Hepatocyte (in vitro differentiated cells): ENCODE results near the gene GSC. TPM values are rescaled to one million over a fixed set of nuclear protein-coding genes. Genes with fewer than 3 reads are reported as not detected.
"Not testable (repeated sequence)": the region's sequence is repeated elsewhere in the genome, so short reads cannot be mapped to it uniquely, and the experiment has no call there.

Source experiments
- DNase-seq: peaks from one replicate; pipeline ENCODE4 v3.0.0-alpha.2; 2016; ENCODE audit warnings: low spot score
- H2AFZ ChIP-seq: fragments of 200-600 bp; sonication (generic); 2 replicates; pipeline ENCODE4 v1.6.0; 2016; ENCODE audit warnings: antibody characterized with exemption, mild to moderate bottlenecking
- H3K27ac ChIP-seq: fragments of 200-600 bp; sonication (generic); 2 replicates; pipeline ENCODE4 v1.5.1; 2016; ENCODE audit warnings: mild to moderate bottlenecking
- H3K27me3 ChIP-seq: fragments of 200-600 bp; sonication (generic); 2 replicates; pipeline ENCODE4 v1.6.1; 2016
- H3K36me3 ChIP-seq: fragments of 200-600 bp; sonication (generic); replicated peaks from 2 replicates; pipeline ENCODE4 v1.5.1; 2016; ENCODE audit warnings: low read depth; ENCODE audit not compliant: insufficient read depth
- H3K4me1 ChIP-seq: fragments of 200-600 bp; sonication (generic); 2 replicates; pipeline ENCODE4 v1.5.1; 2016; ENCODE audit warnings: mild to moderate bottlenecking, moderate library complexity; ENCODE audit not compliant: insufficient read depth
- H3K4me2 ChIP-seq: fragments of 200-600 bp; sonication (generic); 2 replicates; pipeline ENCODE4 v1.6.0; 2016
- H3K4me3 ChIP-seq: fragments of 200-600 bp; sonication (generic); 2 replicates; pipeline ENCODE4 v1.5.1; 2016; ENCODE audit warnings: mild to moderate bottlenecking
- H3K79me2 ChIP-seq: fragments of 200-600 bp; sonication (generic); 2 replicates; pipeline ENCODE4 v1.6.0; 2017; ENCODE audit warnings: mild to moderate bottlenecking
- H3K9me2 ChIP-seq: fragments of 200-600 bp; sonication (generic); replicated peaks from 2 replicates; pipeline ENCODE4 v1.6.0; 2017; ENCODE audit warnings: mild to moderate bottlenecking; ENCODE audit not compliant: insufficient read depth
- H3K9me3 ChIP-seq: fragments of 200-600 bp; sonication (generic); 2 replicates; pipeline ENCODE4 v1.5.1; 2016; ENCODE audit warnings: low read depth, mild to moderate bottlenecking
- H4K20me1 ChIP-seq: fragments of 200-600 bp; sonication (generic); 2 replicates; pipeline ENCODE4 v1.6.0; 2016; ENCODE audit warnings: mild to moderate bottlenecking; ENCODE audit not compliant: insufficient read depth, poor library complexity, severe bottlenecking
- EZH2 ChIP-seq: fragments of 200-600 bp; sonication (generic); IDR thresholded peaks from 2 replicates; pipeline ENCODE4 v1.6.1; 2016; ENCODE audit warnings: antibody characterized with exemption, mild to moderate bottlenecking, borderline replicate concordance
- EZH2phosphoT487 ChIP-seq: fragments of 200-600 bp; sonication (generic); IDR thresholded peaks from one replicate; pipeline ENCODE4 v1.6.1; 2018; ENCODE audit warnings: antibody characterized with exemption, mild to moderate bottlenecking, low read depth, moderate library complexity; ENCODE audit not compliant: unreplicated experiment, severe bottlenecking
- WGBS: methylation state at CpG from one replicate; pipeline ENCODE4 v1.1.6; 2016; ENCODE audit warnings: low lambda C conversion rate; ENCODE audit errors: missing lambda C conversion rate; 5-methylcytosine and 5-hydroxymethylcytosine counted together
- polyA plus RNA-seq: library from polyadenylated mRNA; unstranded; fragments of >200 nt; fragmentation: Nextera tagmentation; extraction: Ambion mirVana; gene quantifications from 2 replicates; pipeline ENCODE4 v1.2.1, GENCODE V29; 2016
- total RNA-seq: library from RNA; depleted of rRNA; stranded (reverse); fragments of >200 nt; gene quantifications from 2 replicates; pipeline ENCODE4 v1.2.3, GENCODE V29; 2014
- TF ChIP-seq, protein P1 (sequence below): fragments of 200-600 bp; sonication (generic); IDR thresholded peaks from 2 replicates; pipeline ENCODE4 v1.5.1; 2016; ENCODE audit warnings: antibody characterized with exemption, mild to moderate bottlenecking; ENCODE audit not compliant: poor library complexity

The GSC gene
- total and polyA plus RNA-seq, 2 experiments from 2014 or later = 0.17 to 0.30 TPM

- H2AFZ ChIP-seq = no peak overlapping the region
- peaks cover 7% of the 10 kb centered on the region for H3K4me1 ChIP-seq
- H3K36me3 ChIP-seq = no peaks in the 10 kb centered on the region
- no peaks in the 10 kb centered on the region for H3K9me3 ChIP-seq
- peak overlapping the region; percentile 59 for H3K27ac ChIP-seq
- H3K9me2 ChIP-seq = no peaks in the 10 kb centered on the region
- WGBS = 23% methylated on average over 5 of the region's 5 CpGs
- DNase-seq = peak; percentile 26
- H3K4me3 ChIP-seq = no peak overlapping the region
- no peak overlapping the region for H3K4me2 ChIP-seq
- H3K27me3 ChIP-seq = peaks cover 5% of the 10 kb centered on the region
- no peaks in the 10 kb centered on the region for H3K79me2 ChIP-seq
- H4K20me1 ChIP-seq = no peaks in the 10 kb centered on the region
- TF ChIP-seq, protein P1, sequence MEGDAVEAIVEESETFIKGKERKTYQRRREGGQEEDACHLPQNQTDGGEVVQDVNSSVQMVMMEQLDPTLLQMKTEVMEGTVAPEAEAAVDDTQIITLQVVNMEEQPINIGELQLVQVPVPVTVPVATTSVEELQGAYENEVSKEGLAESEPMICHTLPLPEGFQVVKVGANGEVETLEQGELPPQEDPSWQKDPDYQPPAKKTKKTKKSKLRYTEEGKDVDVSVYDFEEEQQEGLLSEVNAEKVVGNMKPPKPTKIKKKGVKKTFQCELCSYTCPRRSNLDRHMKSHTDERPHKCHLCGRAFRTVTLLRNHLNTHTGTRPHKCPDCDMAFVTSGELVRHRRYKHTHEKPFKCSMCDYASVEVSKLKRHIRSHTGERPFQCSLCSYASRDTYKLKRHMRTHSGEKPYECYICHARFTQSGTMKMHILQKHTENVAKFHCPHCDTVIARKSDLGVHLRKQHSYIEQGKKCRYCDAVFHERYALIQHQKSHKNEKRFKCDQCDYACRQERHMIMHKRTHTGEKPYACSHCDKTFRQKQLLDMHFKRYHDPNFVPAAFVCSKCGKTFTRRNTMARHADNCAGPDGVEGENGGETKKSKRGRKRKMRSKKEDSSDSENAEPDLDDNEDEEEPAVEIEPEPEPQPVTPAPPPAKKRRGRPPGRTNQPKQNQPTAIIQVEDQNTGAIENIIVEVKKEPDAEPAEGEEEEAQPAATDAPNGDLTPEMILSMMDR = no peak
- TF ChIP-seq EZH2 (no peak), EZH2phosphoT487 (no peak)
Observed at GRCh38 chr14:94805680-94806288, 35.9 kb upstream of the GSC start.

GRCh38 chr14:94801225-94801624 is 31.3 kb upstream of the GSC start:
- H3K9me2 ChIP-seq = no peaks in the 10 kb centered on the region
- H3K27me3 ChIP-seq = no peaks in the 10 kb centered on the region
- no peaks in the 10 kb centered on the region for H4K20me1 ChIP-seq
- WGBS = 93% methylated on average over 8 of the region's 8 CpGs
- H3K9me3 ChIP-seq = no peaks in the 10 kb centered on the region
- H3K36me3 ChIP-seq = no peaks in the 10 kb centered on the region
- no peak overlapping the region for H3K4me2 ChIP-seq
- no peak overlapping the region for H2AFZ ChIP-seq
- peaks cover 3% of the 10 kb centered on the region for H3K4me1 ChIP-seq
- TF ChIP-seq EZH2 (no peak), EZH2phosphoT487 (no peak)
- TF ChIP-seq, protein P1 = no peak
- no peak for DNase-seq
- H3K27ac ChIP-seq = no peak overlapping the region
- no peaks in the 10 kb centered on the region for H3K79me2 ChIP-seq
- no peak overlapping the region for H3K4me3 ChIP-seq

DNA sequence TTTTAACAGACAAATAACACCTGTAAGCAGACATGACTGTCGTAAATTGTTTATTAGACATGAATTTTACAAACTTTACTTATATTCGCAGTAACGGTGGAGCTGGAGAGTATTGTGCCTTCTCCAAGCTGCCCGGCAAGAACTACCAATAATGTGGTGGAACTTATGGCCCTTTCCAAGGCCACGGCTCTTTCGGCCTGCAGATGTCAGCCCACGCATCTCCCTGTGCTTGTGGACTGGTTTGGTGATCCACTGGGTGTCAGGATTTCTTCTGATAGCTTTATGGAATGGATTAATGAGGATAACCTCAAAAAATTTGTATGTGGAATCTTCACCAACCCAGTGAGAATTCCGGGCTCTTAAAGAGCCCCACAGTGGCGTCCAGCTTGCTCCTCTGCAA is 30.9 kb upstream of the GSC start:
- H2AFZ ChIP-seq, H3K27ac ChIP-seq, H3K4me1 ChIP-seq, H3K9me3 ChIP-seq, H4K20me1 ChIP-seq, H3K79me2 ChIP-seq, H3K27me3 ChIP-seq, DNase-seq, H3K36me3 ChIP-seq, H3K4me3 ChIP-seq, H3K9me2 ChIP-seq, H3K4me2 ChIP-seq: not testable (repeated sequence)
- WGBS = 80% methylated on average over 9 of the region's 9 CpGs

GRCh38 chr14:94797887-94798286 is 28.0 kb upstream of the GSC start:
- 100% methylated on average over 2 of the region's 2 CpGs for WGBS
- H3K4me3 ChIP-seq = no peak overlapping the region

More at GRCh38 chr14:94797887-94798286, 28.0 kb upstream of the GSC start:
- no peak overlapping the region for H3K27ac ChIP-seq
- H3K79me2 ChIP-seq = no peaks in the 10 kb centered on the region
- DNase-seq = no peak
- no peaks in the 10 kb centered on the region for H3K9me2 ChIP-seq
- no peak for TF ChIP-seq EZH2
- TF ChIP-seq EZH2phosphoT487 = no peak
- TF ChIP-seq, protein P1 = no peak
- H3K36me3 ChIP-seq = no peaks in the 10 kb centered on the region
- no peak overlapping the region for H3K4me2 ChIP-seq
- H2AFZ ChIP-seq = no peak overlapping the region
- no peaks in the 10 kb centered on the region for H3K4me1 ChIP-seq
- no peaks in the 10 kb centered on the region for H4K20me1 ChIP-seq
- H3K9me3 ChIP-seq = no peaks in the 10 kb centered on the region
- no peaks in the 10 kb centered on the region for H3K27me3 ChIP-seq
